M059J (cell line): ENCODE results near the gene CLEC17A. TPM values are rescaled to one million over a fixed set of nuclear protein-coding genes. Genes with fewer than 3 reads are reported as not detected.
A peak's percentile ranks its signal among the peaks of the same experiment; 100 is the strongest.
"Not testable (repeated sequence)": the region's sequence is repeated elsewhere in the genome, so short reads cannot be mapped to it uniquely, and the experiment has no call there.

ENCODE experiments used
- DNase-seq: peaks from one replicate; pipeline ENCODE4 v3.0.0-alpha.2; 2012; ENCODE audit warnings: low read depth
- total RNA-seq: library from RNA; depleted of rRNA; stranded (reverse); fragments of >200 nt; shearing (Covaris generic); gene quantifications from 2 replicates; pipeline ENCODE4 v1.2.3, GENCODE V29; 2014

CLEC17A gene
- total RNA-seq, 1 experiment from 2014 or later, result not detected

- no peak for DNase-seq
Observed at GRCh38 chr19:14580623-14581237, 2.2 kb upstream of the CLEC17A start.

- not testable (repeated sequence) for DNase-seq
Observed at GRCh38 chr19:14584372-14584771, 1.5 kb downstream of the CLEC17A start.

GRCh38 chr19:14585187-14585586 is 2.3 kb downstream of the CLEC17A start:
- peak; percentile 72 for DNase-seq

- not testable (repeated sequence) for DNase-seq
Observed at GRCh38 chr19:14589433-14589832, 6.5 kb downstream of the CLEC17A start.

- DNase-seq, result no peak
Observed at GRCh38 chr19:14595558-14595957, 12.7 kb downstream of the CLEC17A start.

- no peak for DNase-seq
Observed at GRCh38 chr19:14599548-14600147, 16.8 kb downstream of the CLEC17A start.

- DNase-seq, result no peak
Observed at GRCh38 chr19:14603990-14604387, 21.1 kb downstream of the CLEC17A start.

GRCh38 chr19:14606627-14607026 is 23.7 kb downstream of the CLEC17A start:
- DNase-seq, result no peak

GRCh38 chr19:14611051-14611450 is 28.2 kb downstream of the CLEC17A start:
- DNase-seq, result no peak

GRCh38 chr19:14612242-14612641 is 29.4 kb downstream of the CLEC17A start:
- DNase-seq, result not testable (repeated sequence)

- no peak for DNase-seq
Observed at GRCh38 chr19:14612657-14613056, 29.8 kb downstream of the CLEC17A start.

GRCh38 chr19:14613399-14614098 is 30.7 kb downstream of the CLEC17A start:
- not testable (repeated sequence) for DNase-seq

- DNase-seq, result no peak
Observed at GRCh38 chr19:14614099-14614412, 31.2 kb downstream of the CLEC17A start.

GRCh38 chr19:14615623-14616022 is 32.7 kb downstream of the CLEC17A start:
- no peak for DNase-seq

- no peak for DNase-seq
Observed at GRCh38 chr19:14616407-14616806, 33.5 kb downstream of the CLEC17A start.

GRCh38 chr19:14619404-14619803 is 36.5 kb downstream of the CLEC17A start:
- DNase-seq, result no peak

GRCh38 chr19:14624491-14624890 is 41.6 kb downstream of the CLEC17A start:
- not testable (repeated sequence) for DNase-seq

- no peak for DNase-seq
Observed at GRCh38 chr19:14629557-14629956, 46.7 kb downstream of the CLEC17A start.

- DNase-seq, result peak; percentile 35
Observed at GRCh38 chr19:14632286-14632685, 49.4 kb downstream of the CLEC17A start.

- no peak for DNase-seq
Observed at GRCh38 chr19:14639536-14640277, 56.8 kb downstream of the CLEC17A start.

GRCh38 chr19:14648506-14648905 is 65.6 kb downstream of the CLEC17A start:
- DNase-seq, result no peak

- no peak for DNase-seq
Observed at GRCh38 chr19:14649020-14649419, 66.1 kb downstream of the CLEC17A start.

- no peak for DNase-seq
Observed at GRCh38 chr19:14650161-14650560, 67.3 kb downstream of the CLEC17A start.
